ENCODE data around the gene NPAS2.

DNA sequence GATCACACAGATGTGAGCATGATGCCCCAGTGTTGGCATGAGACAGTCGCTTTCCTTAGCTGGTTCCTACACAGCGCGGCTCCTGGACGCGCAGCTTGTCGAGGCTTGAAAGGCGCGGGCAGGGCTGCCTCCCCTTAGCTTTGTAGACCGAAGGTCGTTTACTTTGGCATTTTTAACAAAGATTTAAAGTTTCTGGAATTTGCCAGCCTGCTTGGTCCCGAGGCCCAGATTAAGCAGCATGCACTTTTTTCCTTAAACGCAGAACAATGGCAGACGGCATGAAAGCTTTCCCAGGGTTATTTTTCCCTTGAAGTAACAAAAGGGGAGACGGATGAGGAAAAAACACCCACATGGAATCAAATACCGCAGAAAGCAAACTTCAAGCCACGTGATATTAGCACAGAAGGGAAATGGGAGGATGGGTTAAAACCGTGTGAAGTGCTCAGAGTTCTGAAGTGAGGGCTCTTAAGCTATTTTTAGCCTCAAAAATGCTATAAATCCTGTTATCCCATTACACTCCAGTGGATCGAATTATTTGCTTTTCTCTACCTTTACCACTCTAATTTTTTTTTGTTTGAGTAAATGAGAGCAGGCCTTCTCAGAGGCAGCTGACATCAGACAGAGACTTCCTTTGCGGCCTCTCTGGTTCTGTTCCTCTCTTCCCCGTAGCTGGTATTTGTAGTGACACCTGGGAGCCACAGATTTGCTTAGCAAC is 55.7 kb downstream of the NPAS2 start:
- TF ChIP-seq, protein P1, sequence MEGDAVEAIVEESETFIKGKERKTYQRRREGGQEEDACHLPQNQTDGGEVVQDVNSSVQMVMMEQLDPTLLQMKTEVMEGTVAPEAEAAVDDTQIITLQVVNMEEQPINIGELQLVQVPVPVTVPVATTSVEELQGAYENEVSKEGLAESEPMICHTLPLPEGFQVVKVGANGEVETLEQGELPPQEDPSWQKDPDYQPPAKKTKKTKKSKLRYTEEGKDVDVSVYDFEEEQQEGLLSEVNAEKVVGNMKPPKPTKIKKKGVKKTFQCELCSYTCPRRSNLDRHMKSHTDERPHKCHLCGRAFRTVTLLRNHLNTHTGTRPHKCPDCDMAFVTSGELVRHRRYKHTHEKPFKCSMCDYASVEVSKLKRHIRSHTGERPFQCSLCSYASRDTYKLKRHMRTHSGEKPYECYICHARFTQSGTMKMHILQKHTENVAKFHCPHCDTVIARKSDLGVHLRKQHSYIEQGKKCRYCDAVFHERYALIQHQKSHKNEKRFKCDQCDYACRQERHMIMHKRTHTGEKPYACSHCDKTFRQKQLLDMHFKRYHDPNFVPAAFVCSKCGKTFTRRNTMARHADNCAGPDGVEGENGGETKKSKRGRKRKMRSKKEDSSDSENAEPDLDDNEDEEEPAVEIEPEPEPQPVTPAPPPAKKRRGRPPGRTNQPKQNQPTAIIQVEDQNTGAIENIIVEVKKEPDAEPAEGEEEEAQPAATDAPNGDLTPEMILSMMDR (conservative IDR thresholded peaks at IDR 0.05 in 1 of 2, IDR thresholded peaks at IDR 0.05 in 1 of 2; ENCODE audit: extremely low read depth in 1 of 2, insufficient read depth in 1 of 2, low read depth in 1 of 2, low read length in 2 of 2): no peak
- TF ChIP-seq EZH2 (IDR thresholded peaks at IDR 0.05; ENCODE audit: borderline replicate concordance, low read length): no peak

Data from mammary epithelial cell (primary cell).